HCT116 (cell line): ENCODE results near the gene TEKT5.

Source experiments
- ATF3 ChIP-seq: IDR thresholded peaks from 2 replicates; pipeline ENCODE4 v1.6.1; 2012
- CTCF ChIP-seq, 3 experiments: fragments of 200-600 bp in 1 of 3; sonication (generic) in 1 of 3; IDR thresholded peaks in 2 of 3; conservative IDR thresholded peaks in 1 of 3; 2 replicates each; pipeline ENCODE4 v1.5.1; 2012 to 2017; ENCODE audit warnings: low read depth in 2 of 3, low read length in 2 of 3, antibody characterized with exemption in 1 of 3, borderline replicate concordance in 1 of 3, control low read depth in 1 of 3, mild to moderate bottlenecking in 1 of 3, mixed read lengths in 1 of 3, mixed run types in 1 of 3, moderate library complexity in 1 of 3; ENCODE audit not compliant: insufficient read depth in 1 of 3
- EGR1 ChIP-seq: IDR thresholded peaks from 2 replicates; pipeline ENCODE4 v1.6.1; 2012; ENCODE audit warnings: low read depth
- EZH2 ChIP-seq: fragments of 200-600 bp; sonication (generic); IDR thresholded peaks from 2 replicates; pipeline ENCODE4 v1.6.1; 2017; ENCODE audit warnings: antibody characterized with exemption, mixed run types
- JUND ChIP-seq: IDR thresholded peaks from 2 replicates; pipeline ENCODE4 v1.6.1; 2012
- POLR2A ChIP-seq: IDR thresholded peaks from 2 replicates; pipeline ENCODE4 v1.7.0; 2011; ENCODE audit warnings: borderline replicate concordance; ENCODE audit not compliant: insufficient read depth, insufficient read length; ENCODE audit errors: extremely low read depth
- POLR2AphosphoS5 ChIP-seq: IDR thresholded peaks from 2 replicates; pipeline ENCODE4 v1.6.1; 2011; ENCODE audit warnings: mild to moderate bottlenecking, low read depth, low read length, moderate library complexity
- ZFX ChIP-seq: fragments of 450-650 bp; IDR thresholded peaks from 2 replicates; pipeline ENCODE4 v1.6.1; 2017
- ZNF274 ChIP-seq: fragments of 200-500 bp; sonication (Bioruptor generic); IDR thresholded peaks from 2 replicates; pipeline ENCODE4 v1.6.1; 2014; ENCODE audit warnings: mild to moderate bottlenecking, low read depth, low read length, inconsistent platforms

- TF ChIP-seq CTCF (IDR thresholded peaks at IDR 0.05 in 2 of 3, conservative IDR thresholded peaks at IDR 0.05 in 1 of 3; ENCODE audit: borderline replicate concordance in 1 of 3, insufficient read depth in 1 of 3, low read depth in 2 of 3, low read length in 2 of 3) = no peak
- no peak for TF ChIP-seq ZNF274
- no peak for TF ChIP-seq ATF3
- TF ChIP-seq ZFX = no peak
- TF ChIP-seq POLR2AphosphoS5 = no peak
- no peak for TF ChIP-seq POLR2A
- no peak for TF ChIP-seq JUND
- TF ChIP-seq EGR1 = no peak
- no peak for TF ChIP-seq EZH2
Measured at GRCh38 chr16:10579575-10579964, 115.2 kb downstream of the TEKT5 start.
